Measurements from ENCODE around the gene EVC.

EVC gene

GRCh38 chr4:5710961-5711478, at the start of gene EVC:
Gene EVC, plus strand, starts transcription at chr4:5711201. Its CDS starts 180 bp downstream, at chr4:5711381.
- Histone ChIP-seq H3K27ac (ENCODE audit: low read length) (no peak within 1 kb of the TSS), H3K9me3 (ENCODE audit: control insufficient read depth, low read depth, low read length) (no peaks in the 10 kb centered on the region), H3K4me1 (ENCODE audit: control insufficient read depth, low read depth, low read length) (peaks cover 11% of the 10 kb centered on the region), H3K36me3 (ENCODE audit: control insufficient read depth, low read depth, low read length) (no peaks in the 10 kb centered on the region), H3K4me3 (ENCODE audit: low read length) (peak within 1 kb of the TSS; percentile 67), H3K27me3 (ENCODE audit: control insufficient read depth, insufficient read depth, low read length) (peaks cover 47% of the 10 kb centered on the region), H3K9ac (ENCODE audit: low read length) (no peak within 1 kb of the TSS)

GRCh38 chr4:5661237-5661636, 49.8 kb upstream of the EVC start:
- peaks cover 4% of the 10 kb centered on the region for H3K36me3 ChIP-seq (ENCODE audit: control insufficient read depth, low read depth, low read length)
- no peak overlapping the region for H3K4me3 ChIP-seq (ENCODE audit: low read length)
- no peaks in the 10 kb centered on the region for H3K27me3 ChIP-seq (ENCODE audit: control insufficient read depth, insufficient read depth, low read length)
- no peak overlapping the region for H3K9ac ChIP-seq (ENCODE audit: low read length)
- no peaks in the 10 kb centered on the region for H3K4me1 ChIP-seq (ENCODE audit: control insufficient read depth, low read depth, low read length)
- no peak overlapping the region for H3K27ac ChIP-seq (ENCODE audit: low read length)
- H3K9me3 ChIP-seq (ENCODE audit: control insufficient read depth, low read depth, low read length): no peaks in the 10 kb centered on the region

- Histone ChIP-seq H3K27me3 (ENCODE audit: control insufficient read depth, insufficient read depth, low read length) (no peaks in the 10 kb centered on the region), H3K9me3 (ENCODE audit: control insufficient read depth, low read depth, low read length) (peaks cover 3% of the 10 kb centered on the region), H3K4me3 (ENCODE audit: low read length) (no peak overlapping the region), H3K36me3 (ENCODE audit: control insufficient read depth, low read depth, low read length) (peaks cover 4% of the 10 kb centered on the region), H3K9ac (ENCODE audit: low read length) (no peak overlapping the region), H3K4me1 (ENCODE audit: control insufficient read depth, low read depth, low read length) (no peaks in the 10 kb centered on the region), H3K27ac (ENCODE audit: low read length) (no peak overlapping the region)
These were observed 48.4 kb upstream of the EVC start for GRCh38 chr4:5662555-5662954.

DNA sequence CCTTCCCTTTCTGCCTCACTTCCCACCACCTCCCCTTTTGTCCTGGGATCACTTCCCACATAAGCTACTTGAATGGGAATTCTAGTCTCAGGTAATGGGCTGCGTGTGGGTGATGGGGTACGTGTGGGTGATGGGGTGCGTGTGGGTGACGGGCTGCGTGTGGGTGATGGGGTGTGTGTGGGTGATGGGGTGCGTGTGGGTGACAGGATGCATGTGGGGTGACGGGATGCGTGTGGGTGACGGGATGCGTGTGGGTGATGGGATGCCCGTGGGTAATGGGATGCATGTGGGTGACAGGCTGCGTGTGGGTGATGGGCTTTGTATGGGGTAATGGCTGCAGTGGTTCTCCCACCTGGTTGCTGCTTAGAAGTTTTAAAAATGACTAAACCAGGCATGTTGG, 46.2 kb upstream of the EVC start:
- peaks cover 4% of the 10 kb centered on the region for H3K36me3 ChIP-seq (ENCODE audit: control insufficient read depth, low read depth, low read length)
- no peak overlapping the region for H3K9ac ChIP-seq (ENCODE audit: low read length)
- H3K27me3 ChIP-seq (ENCODE audit: control insufficient read depth, insufficient read depth, low read length): no peaks in the 10 kb centered on the region
- no peaks in the 10 kb centered on the region for H3K4me1 ChIP-seq (ENCODE audit: control insufficient read depth, low read depth, low read length)
- no peak overlapping the region for H3K27ac ChIP-seq (ENCODE audit: low read length)
- no peak overlapping the region for H3K4me3 ChIP-seq (ENCODE audit: low read length)
- peaks cover 7% of the 10 kb centered on the region for H3K9me3 ChIP-seq (ENCODE audit: control insufficient read depth, low read depth, low read length)

GRCh38 chr4:5666741-5667140, 44.3 kb upstream of the EVC start:
- H3K9me3 ChIP-seq (ENCODE audit: control insufficient read depth, low read depth, low read length): peaks cover 7% of the 10 kb centered on the region
- no peaks in the 10 kb centered on the region for H3K4me1 ChIP-seq (ENCODE audit: control insufficient read depth, low read depth, low read length)

GRCh38 chr4:5676763-5677162, 34.2 kb upstream of the EVC start:
- no peaks in the 10 kb centered on the region for H3K4me1 ChIP-seq (ENCODE audit: control insufficient read depth, low read depth, low read length)
- no peak overlapping the region for H3K9ac ChIP-seq (ENCODE audit: low read length)
- H3K27me3 ChIP-seq (ENCODE audit: control insufficient read depth, insufficient read depth, low read length): no peaks in the 10 kb centered on the region
- H3K36me3 ChIP-seq (ENCODE audit: control insufficient read depth, low read depth, low read length): no peaks in the 10 kb centered on the region
- no peak overlapping the region for H3K27ac ChIP-seq (ENCODE audit: low read length)
- H3K4me3 ChIP-seq (ENCODE audit: low read length): no peak overlapping the region
- no peaks in the 10 kb centered on the region for H3K9me3 ChIP-seq (ENCODE audit: control insufficient read depth, low read depth, low read length)

More at GRCh38 chr4:5666741-5667140, 44.3 kb upstream of the EVC start:
- no peak overlapping the region for H3K4me3 ChIP-seq (ENCODE audit: low read length)
- no peaks in the 10 kb centered on the region for H3K27me3 ChIP-seq (ENCODE audit: control insufficient read depth, insufficient read depth, low read length)
- H3K9ac ChIP-seq (ENCODE audit: low read length): no peak overlapping the region
- H3K27ac ChIP-seq (ENCODE audit: low read length): no peak overlapping the region
- H3K36me3 ChIP-seq (ENCODE audit: control insufficient read depth, low read depth, low read length): peaks cover 4% of the 10 kb centered on the region

DNA sequence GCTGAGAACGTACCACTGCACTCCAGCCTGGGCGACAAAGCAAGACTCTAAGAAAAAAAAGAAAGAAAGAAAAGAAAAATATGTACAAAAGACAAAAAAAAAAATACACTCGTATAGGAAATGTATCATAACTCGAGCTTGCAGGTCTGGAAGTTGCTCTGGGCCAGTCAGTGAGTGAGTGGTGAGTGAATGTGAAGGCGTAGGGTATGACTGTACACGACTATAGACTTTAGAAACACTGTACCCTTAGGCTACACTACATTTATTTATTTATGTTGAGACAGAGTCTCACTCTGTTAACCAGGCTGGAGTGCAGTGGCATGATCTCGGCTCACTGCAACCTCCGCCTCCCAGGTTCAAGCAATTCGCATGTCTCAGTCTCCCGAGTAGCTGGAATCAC, 32.0 kb upstream of the EVC start:
- Histone ChIP-seq H3K9me3 (ENCODE audit: control insufficient read depth, low read depth, low read length) (no peaks in the 10 kb centered on the region), H3K27ac (ENCODE audit: low read length) (no peak overlapping the region), H3K36me3 (ENCODE audit: control insufficient read depth, low read depth, low read length) (no peaks in the 10 kb centered on the region), H3K4me3 (ENCODE audit: low read length) (no peak overlapping the region), H3K4me1 (ENCODE audit: control insufficient read depth, low read depth, low read length) (peaks cover 4% of the 10 kb centered on the region), H3K27me3 (ENCODE audit: control insufficient read depth, insufficient read depth, low read length) (no peaks in the 10 kb centered on the region), H3K9ac (ENCODE audit: low read length) (no peak overlapping the region)

- no peaks in the 10 kb centered on the region for H3K9me3 ChIP-seq (ENCODE audit: control insufficient read depth, low read depth, low read length)
- H3K27me3 ChIP-seq (ENCODE audit: control insufficient read depth, insufficient read depth, low read length): no peaks in the 10 kb centered on the region
- no peak overlapping the region for H3K9ac ChIP-seq (ENCODE audit: low read length)
- peaks cover 18% of the 10 kb centered on the region for H3K36me3 ChIP-seq (ENCODE audit: control insufficient read depth, low read depth, low read length)
- peaks cover 4% of the 10 kb centered on the region for H3K4me1 ChIP-seq (ENCODE audit: control insufficient read depth, low read depth, low read length)
- no peak overlapping the region for H3K27ac ChIP-seq (ENCODE audit: low read length)
- H3K4me3 ChIP-seq (ENCODE audit: low read length): no peak overlapping the region
These were observed 27.4 kb upstream of the EVC start for GRCh38 chr4:5683566-5683965.

- no peak overlapping the region for H3K4me3 ChIP-seq (ENCODE audit: low read length)
- no peaks in the 10 kb centered on the region for H3K9me3 ChIP-seq (ENCODE audit: control insufficient read depth, low read depth, low read length)
- no peaks in the 10 kb centered on the region for H3K27me3 ChIP-seq (ENCODE audit: control insufficient read depth, insufficient read depth, low read length)
- no peak overlapping the region for H3K9ac ChIP-seq (ENCODE audit: low read length)
- no peak overlapping the region for H3K27ac ChIP-seq (ENCODE audit: low read length)
- peaks cover 23% of the 10 kb centered on the region for H3K36me3 ChIP-seq (ENCODE audit: control insufficient read depth, low read depth, low read length)
- H3K4me1 ChIP-seq (ENCODE audit: control insufficient read depth, low read depth, low read length): peaks cover 4% of the 10 kb centered on the region
These were observed 25.7 kb upstream of the EVC start for GRCh38 chr4:5685296-5685695.

GRCh38 chr4:5686338-5686737, 24.7 kb upstream of the EVC start:
- Histone ChIP-seq H3K36me3 (ENCODE audit: control insufficient read depth, low read depth, low read length) (peaks cover 23% of the 10 kb centered on the region), H3K4me1 (ENCODE audit: control insufficient read depth, low read depth, low read length) (peaks cover 4% of the 10 kb centered on the region), H3K27me3 (ENCODE audit: control insufficient read depth, insufficient read depth, low read length) (no peaks in the 10 kb centered on the region), H3K9ac (ENCODE audit: low read length) (no peak overlapping the region), H3K27ac (ENCODE audit: low read length) (no peak overlapping the region), H3K9me3 (ENCODE audit: control insufficient read depth, low read depth, low read length) (no peaks in the 10 kb centered on the region), H3K4me3 (ENCODE audit: low read length) (no peak overlapping the region)

DNA sequence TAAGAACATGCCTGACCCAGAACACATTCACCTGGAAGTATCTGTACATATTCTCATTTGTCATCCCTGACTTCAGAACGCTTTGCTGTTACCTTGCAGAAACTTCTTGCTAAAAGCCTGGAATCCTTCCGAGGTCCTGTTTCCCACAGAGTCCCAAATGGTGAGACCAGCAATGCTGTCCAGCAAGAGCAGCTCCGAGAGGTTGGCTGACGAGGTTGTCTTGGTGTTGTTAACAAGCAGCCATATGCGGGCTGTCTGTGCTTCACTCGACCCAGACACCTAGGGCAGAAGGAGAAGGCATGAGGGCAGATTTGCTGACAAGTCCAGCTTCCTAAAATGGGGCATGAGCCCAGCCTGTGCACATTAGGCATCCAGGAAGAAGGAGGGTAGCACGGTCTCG, 21.9 kb upstream of the EVC start:
- peaks cover 27% of the 10 kb centered on the region for H3K36me3 ChIP-seq (ENCODE audit: control insufficient read depth, low read depth, low read length)
- no peaks in the 10 kb centered on the region for H3K27me3 ChIP-seq (ENCODE audit: control insufficient read depth, insufficient read depth, low read length)
- no peak overlapping the region for H3K4me3 ChIP-seq (ENCODE audit: low read length)
- no peak overlapping the region for H3K27ac ChIP-seq (ENCODE audit: low read length)
- H3K4me1 ChIP-seq (ENCODE audit: control insufficient read depth, low read depth, low read length): no peaks in the 10 kb centered on the region
- H3K9me3 ChIP-seq (ENCODE audit: control insufficient read depth, low read depth, low read length): no peaks in the 10 kb centered on the region
- H3K9ac ChIP-seq (ENCODE audit: low read length): no peak overlapping the region

DNA sequence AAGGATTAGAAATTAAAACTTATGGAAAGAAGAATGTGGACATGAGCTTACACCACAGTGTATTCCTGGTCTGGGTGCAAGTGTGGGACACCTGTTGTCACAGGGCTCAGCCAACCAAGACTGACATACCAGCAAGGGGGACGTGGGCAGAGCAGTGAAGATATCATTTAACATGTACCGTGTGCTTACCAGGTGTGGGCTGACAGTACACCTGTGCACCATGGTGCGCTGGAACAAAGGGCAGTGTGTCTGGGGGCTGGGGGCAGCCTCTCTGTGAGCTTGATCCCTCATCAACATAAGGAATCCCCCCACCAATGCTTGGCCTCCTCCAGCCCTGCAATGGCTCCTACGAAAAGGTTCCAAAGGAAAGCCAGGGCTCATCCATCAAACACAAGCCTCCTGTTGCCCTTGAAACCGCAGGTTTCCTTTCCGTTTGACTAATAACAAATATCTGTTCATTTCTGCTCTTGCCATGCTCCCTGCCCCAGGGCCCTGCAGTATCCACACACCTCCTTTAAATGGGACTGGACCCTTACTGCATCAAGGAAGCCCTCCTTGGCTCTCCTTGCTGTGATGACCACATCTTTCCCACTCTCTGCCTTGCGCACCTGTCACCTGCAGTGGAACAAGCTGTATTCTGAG, 19.4 kb upstream of the EVC start:
- H3K4me1 ChIP-seq (ENCODE audit: control insufficient read depth, low read depth, low read length): no peaks in the 10 kb centered on the region
- no peak overlapping the region for H3K27ac ChIP-seq (ENCODE audit: low read length)
- peaks cover 22% of the 10 kb centered on the region for H3K36me3 ChIP-seq (ENCODE audit: control insufficient read depth, low read depth, low read length)
- H3K9me3 ChIP-seq (ENCODE audit: control insufficient read depth, low read depth, low read length): no peaks in the 10 kb centered on the region
- H3K27me3 ChIP-seq (ENCODE audit: control insufficient read depth, insufficient read depth, low read length): no peaks in the 10 kb centered on the region
- H3K9ac ChIP-seq (ENCODE audit: low read length): no peak overlapping the region
- H3K4me3 ChIP-seq (ENCODE audit: low read length): no peak overlapping the region

Data from iPS-18a (cell line).